ENCODE measurements around the gene GULP1.
A peak's percentile ranks its signal among the peaks of the same experiment; 100 is the strongest.
"Not testable (repeated sequence)": the region's sequence is repeated elsewhere in the genome, so short reads cannot be mapped to it uniquely, and the experiment has no call there.

GULP1 gene

GRCh38 chr2:188291617-188292347 is at the start of gene GULP1:
Gene GULP1 (plus strand): TSS chr2:188291874. CDS start chr2:188477703, 185,829 bp downstream.
- DNase-seq = peak; percentile 9

GRCh38 chr2:188243381-188243780 is 48.3 kb upstream of the GULP1 start:
- DNase-seq = no peak

- DNase-seq = no peak
Observed at GRCh38 chr2:188244383-188244782, 47.3 kb upstream of the GULP1 start.

GRCh38 chr2:188245230-188245629 is 46.4 kb upstream of the GULP1 start:
- DNase-seq = no peak

- no peak for DNase-seq
Observed at GRCh38 chr2:188248513-188248912, 43.2 kb upstream of the GULP1 start.

GRCh38 chr2:188251034-188251433 is 40.6 kb upstream of the GULP1 start:
- DNase-seq = no peak

- no peak for DNase-seq
Observed at GRCh38 chr2:188256420-188256819, 35.3 kb upstream of the GULP1 start.

- DNase-seq = no peak
Observed at GRCh38 chr2:188265315-188265714, 26.4 kb upstream of the GULP1 start.

GRCh38 chr2:188267776-188268175 is 23.9 kb upstream of the GULP1 start:
- DNase-seq = no peak

GRCh38 chr2:188269004-188269403 is 22.7 kb upstream of the GULP1 start:
- no peak for DNase-seq

- DNase-seq = no peak
Observed at GRCh38 chr2:188272121-188272520, 19.6 kb upstream of the GULP1 start.

- DNase-seq = no peak
Observed at GRCh38 chr2:188274274-188274673, 17.4 kb upstream of the GULP1 start.

GRCh38 chr2:188276255-188276654 is 15.4 kb upstream of the GULP1 start:
- DNase-seq = no peak

GRCh38 chr2:188277786-188278185 is 13.9 kb upstream of the GULP1 start:
- no peak for DNase-seq

GRCh38 chr2:188278388-188279092 is 13.1 kb upstream of the GULP1 start:
- DNase-seq = no peak

- no peak for DNase-seq
Observed at GRCh38 chr2:188279093-188279445, 12.6 kb upstream of the GULP1 start.

GRCh38 chr2:188280811-188281222 is 10.9 kb upstream of the GULP1 start:
- no peak for DNase-seq

- DNase-seq = no peak
Observed at GRCh38 chr2:188282907-188283306, 8.8 kb upstream of the GULP1 start.

- not testable (repeated sequence) for DNase-seq
Observed at GRCh38 chr2:188284251-188284650, 7.4 kb upstream of the GULP1 start.

GRCh38 chr2:188285049-188285448 is 6.6 kb upstream of the GULP1 start:
- DNase-seq = no peak

- no peak for DNase-seq
Observed at GRCh38 chr2:188285774-188286173, 5.9 kb upstream of the GULP1 start.

GRCh38 chr2:188291142-188291616 is 495 bp upstream of the GULP1 start:
- no peak for DNase-seq

- DNase-seq = no peak
Observed at GRCh38 chr2:188292348-188293239, 920 bp downstream of the GULP1 start.
